HepG2 (cell line): ENCODE results near the gene GNB3. TPM values are rescaled to one million over a fixed set of nuclear protein-coding genes. Genes with fewer than 3 reads are reported as not detected.
A peak's percentile ranks its signal among the peaks of the same experiment; 100 is the strongest.

Experiments
- SMAD9 ChIP-seq: sonication (generic); formaldehyde crosslinking; IDR thresholded peaks from 2 replicates; pipeline ENCODE4 v1.5.1; 2020; ENCODE audit warnings: mild to moderate bottlenecking, missing genetic modification reagents
- SRY ChIP-seq: sonication (generic); formaldehyde crosslinking; IDR thresholded peaks from 2 replicates; pipeline ENCODE4 v1.8.0; 2022; ENCODE audit warnings: mild to moderate bottlenecking, missing genetic modification reagents
- ZNF318 ChIP-seq: sonication (generic); formaldehyde crosslinking; IDR thresholded peaks from 2 replicates; pipeline ENCODE4 v1.4.0; 2020; ENCODE audit warnings: mild to moderate bottlenecking, missing genetic modification reagents
- polyA plus RNA-seq, 8 experiments: library from polyadenylated mRNA; depleted of rRNA in 3 of 8; stranded (reverse) in 7 of 8; unstranded in 1 of 8; fragments of >200 nt; fragmentation: Illumina TruSeq in 4 of 8; extraction: Trizol in 4 of 8; gene quantifications; 2 replicates each; pipeline versions ENCODE4 v1.2.1 to v1.2.3, GENCODE V29; 2011 to 2016; ENCODE audit warnings: low read depth in 4 of 8, missing spikeins in 1 of 8, mixed read lengths in 1 of 8; ENCODE audit not compliant: insufficient read depth in 1 of 8
- total RNA-seq, 5 experiments: library from RNA; depleted of rRNA; stranded (reverse); fragments of >200 nt; fragmentation: Illumina TruSeq; extraction: Trizol; gene quantifications; 2 replicates each; pipeline ENCODE4 v1.2.3, GENCODE V29; 2016; ENCODE audit warnings: low read depth in 1 of 5
- TF ChIP-seq, protein P1 (sequence below): sonication (generic); formaldehyde crosslinking; IDR thresholded peaks from 2 replicates; pipeline ENCODE4 v1.4.0; 2020; ENCODE audit warnings: missing genetic modification reagents
- TF ChIP-seq, protein P2 (sequence below): sonication (generic); formaldehyde crosslinking; IDR thresholded peaks from 2 replicates; pipeline ENCODE4 v1.5.0; 2020; ENCODE audit warnings: mild to moderate bottlenecking, low read depth, missing genetic modification reagents, borderline replicate concordance
- TF ChIP-seq, protein P3 (sequence below): sonication (generic); formaldehyde crosslinking; IDR thresholded peaks from 2 replicates; pipeline ENCODE4 v1.5.0; 2020; ENCODE audit warnings: mild to moderate bottlenecking, missing genetic modification reagents
- TF ChIP-seq, protein P4 (sequence below): sonication (generic); formaldehyde crosslinking; IDR thresholded peaks from 2 replicates; pipeline ENCODE4 v1.8.0; 2022; ENCODE audit warnings: low read depth, missing genetic modification reagents

Gene GNB3
- total and polyA plus RNA-seq, 2 of the 13 experiments (the other 11 are each of a cell fraction or from before 2014, with no cell fraction given), result 1.3 to 3.6 TPM

- TF ChIP-seq, protein P1, sequence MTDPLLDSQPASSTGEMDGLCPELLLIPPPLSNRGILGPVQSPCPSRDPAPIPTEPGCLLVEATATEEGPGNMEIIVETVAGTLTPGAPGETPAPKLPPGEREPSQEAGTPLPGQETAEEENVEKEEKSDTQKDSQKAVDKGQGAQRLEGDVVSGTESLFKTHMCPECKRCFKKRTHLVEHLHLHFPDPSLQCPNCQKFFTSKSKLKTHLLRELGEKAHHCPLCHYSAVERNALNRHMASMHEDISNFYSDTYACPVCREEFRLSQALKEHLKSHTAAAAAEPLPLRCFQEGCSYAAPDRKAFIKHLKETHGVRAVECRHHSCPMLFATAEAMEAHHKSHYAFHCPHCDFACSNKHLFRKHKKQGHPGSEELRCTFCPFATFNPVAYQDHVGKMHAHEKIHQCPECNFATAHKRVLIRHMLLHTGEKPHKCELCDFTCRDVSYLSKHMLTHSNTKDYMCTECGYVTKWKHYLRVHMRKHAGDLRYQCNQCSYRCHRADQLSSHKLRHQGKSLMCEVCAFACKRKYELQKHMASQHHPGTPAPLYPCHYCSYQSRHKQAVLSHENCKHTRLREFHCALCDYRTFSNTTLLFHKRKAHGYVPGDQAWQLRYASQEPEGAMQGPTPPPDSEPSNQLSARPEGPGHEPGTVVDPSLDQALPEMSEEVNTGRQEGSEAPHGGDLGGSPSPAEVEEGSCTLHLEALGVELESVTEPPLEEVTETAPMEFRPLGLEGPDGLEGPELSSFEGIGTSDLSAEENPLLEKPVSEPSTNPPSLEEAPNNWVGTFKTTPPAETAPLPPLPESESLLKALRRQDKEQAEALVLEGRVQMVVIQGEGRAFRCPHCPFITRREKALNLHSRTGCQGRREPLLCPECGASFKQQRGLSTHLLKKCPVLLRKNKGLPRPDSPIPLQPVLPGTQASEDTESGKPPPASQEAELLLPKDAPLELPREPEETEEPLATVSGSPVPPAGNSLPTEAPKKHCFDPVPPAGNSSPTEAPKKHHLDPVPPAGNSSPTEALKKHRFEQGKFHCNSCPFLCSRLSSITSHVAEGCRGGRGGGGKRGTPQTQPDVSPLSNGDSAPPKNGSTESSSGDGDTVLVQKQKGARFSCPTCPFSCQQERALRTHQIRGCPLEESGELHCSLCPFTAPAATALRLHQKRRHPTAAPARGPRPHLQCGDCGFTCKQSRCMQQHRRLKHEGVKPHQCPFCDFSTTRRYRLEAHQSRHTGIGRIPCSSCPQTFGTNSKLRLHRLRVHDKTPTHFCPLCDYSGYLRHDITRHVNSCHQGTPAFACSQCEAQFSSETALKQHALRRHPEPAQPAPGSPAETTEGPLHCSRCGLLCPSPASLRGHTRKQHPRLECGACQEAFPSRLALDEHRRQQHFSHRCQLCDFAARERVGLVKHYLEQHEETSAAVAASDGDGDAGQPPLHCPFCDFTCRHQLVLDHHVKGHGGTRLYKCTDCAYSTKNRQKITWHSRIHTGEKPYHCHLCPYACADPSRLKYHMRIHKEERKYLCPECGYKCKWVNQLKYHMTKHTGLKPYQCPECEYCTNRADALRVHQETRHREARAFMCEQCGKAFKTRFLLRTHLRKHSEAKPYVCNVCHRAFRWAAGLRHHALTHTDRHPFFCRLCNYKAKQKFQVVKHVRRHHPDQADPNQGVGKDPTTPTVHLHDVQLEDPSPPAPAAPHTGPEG, result peak; percentile 77; the same call in 1 of the 2 replicates
- TF ChIP-seq, protein P2, sequence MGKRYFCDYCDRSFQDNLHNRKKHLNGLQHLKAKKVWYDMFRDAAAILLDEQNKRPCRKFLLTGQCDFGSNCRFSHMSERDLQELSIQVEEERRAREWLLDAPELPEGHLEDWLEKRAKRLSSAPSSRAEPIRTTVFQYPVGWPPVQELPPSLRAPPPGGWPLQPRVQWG (CRISPR knock-in tag), result no peak
- TF ChIP-seq, protein P3, sequence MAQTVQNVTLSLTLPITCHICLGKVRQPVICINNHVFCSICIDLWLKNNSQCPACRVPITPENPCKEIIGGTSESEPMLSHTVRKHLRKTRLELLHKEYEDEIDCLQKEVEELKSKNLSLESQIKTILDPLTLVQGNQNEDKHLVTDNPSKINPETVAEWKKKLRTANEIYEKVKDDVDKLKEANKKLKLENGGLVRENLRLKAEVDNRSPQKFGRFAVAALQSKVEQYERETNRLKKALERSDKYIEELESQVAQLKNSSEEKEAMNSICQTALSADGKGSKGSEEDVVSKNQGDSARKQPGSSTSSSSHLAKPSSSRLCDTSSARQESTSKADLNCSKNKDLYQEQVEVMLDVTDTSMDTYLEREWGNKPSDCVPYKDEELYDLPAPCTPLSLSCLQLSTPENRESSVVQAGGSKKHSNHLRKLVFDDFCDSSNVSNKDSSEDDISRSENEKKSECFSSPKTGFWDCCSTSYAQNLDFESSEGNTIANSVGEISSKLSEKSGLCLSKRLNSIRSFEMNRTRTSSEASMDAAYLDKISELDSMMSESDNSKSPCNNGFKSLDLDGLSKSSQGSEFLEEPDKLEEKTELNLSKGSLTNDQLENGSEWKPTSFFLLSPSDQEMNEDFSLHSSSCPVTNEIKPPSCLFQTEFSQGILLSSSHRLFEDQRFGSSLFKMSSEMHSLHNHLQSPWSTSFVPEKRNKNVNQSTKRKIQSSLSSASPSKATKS (CRISPR knock-in tag), result no peak
- TF ChIP-seq ZNF318 (CRISPR knock-in tag) (no peak), SMAD9 (CRISPR knock-in tag) (no peak), SRY (CRISPR knock-in tag) (0 out of 2 replicates have a peak, but pooled peaks have one; percentile 13)
- TF ChIP-seq, protein P4, sequence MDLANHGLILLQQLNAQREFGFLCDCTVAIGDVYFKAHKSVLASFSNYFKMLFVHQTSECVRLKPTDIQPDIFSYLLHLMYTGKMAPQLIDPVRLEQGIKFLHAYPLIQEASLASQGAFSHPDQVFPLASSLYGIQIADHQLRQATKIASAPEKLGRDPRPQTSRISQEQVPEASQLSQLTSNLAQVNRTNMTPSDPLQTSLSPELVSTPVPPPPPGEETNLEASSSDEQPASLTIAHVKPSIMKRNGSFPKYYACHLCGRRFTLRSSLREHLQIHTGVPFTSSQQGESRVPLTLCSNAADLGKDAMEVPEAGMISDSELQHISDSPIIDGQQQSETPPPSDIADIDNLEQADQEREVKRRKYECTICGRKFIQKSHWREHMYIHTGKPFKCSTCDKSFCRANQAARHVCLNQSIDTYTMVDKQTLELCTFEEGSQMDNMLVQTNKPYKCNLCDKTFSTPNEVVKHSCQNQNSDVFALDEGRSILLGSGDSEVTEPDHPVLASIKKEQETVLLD (CRISPR knock-in tag), result peak; percentile 79; the same call in 1 of the 2 replicates
Observed at GRCh38 chr12:6890789-6891645, 50.3 kb downstream of the GNB3 start (continued).
